Liver (tissue), 9 donors: ENCODE measurements around the gene MICAL2. TPM values are rescaled to one million over a fixed set of nuclear protein-coding genes. Genes with fewer than 3 reads are reported as not detected.
A peak's percentile ranks its signal among the peaks of the same experiment; 100 is the strongest.

Experiments
- DNase-seq: peaks from one replicate; pipeline ENCODE4 v3.0.0-alpha.2; 2017; ENCODE audit warnings: low spot score
- H3K27ac ChIP-seq, 2 donors: one replicate each; pipeline ENCODE4 v1.7.0; 2013; ENCODE audit warnings: inconsistent platforms in 2 of 2, low read length in 2 of 2, control low read depth in 1 of 2, low read depth in 1 of 2, mild to moderate bottlenecking in 1 of 2
- H3K27me3 ChIP-seq, 4 donors: one replicate each; pipeline versions ENCODE4 v1.6.1 to v1.7.0; 2013; ENCODE audit warnings: low read length in 3 of 4, inconsistent platforms in 1 of 4, mild to moderate bottlenecking in 1 of 4, moderate library complexity in 1 of 4; ENCODE audit not compliant: control insufficient read depth in 4 of 4, insufficient read depth in 4 of 4
- H3K36me3 ChIP-seq, 4 donors: one replicate each; pipeline versions ENCODE4 v1.6.1 to v1.7.0; 2013; ENCODE audit warnings: low read length in 3 of 4, mild to moderate bottlenecking in 3 of 4, low read depth in 1 of 4, moderate library complexity in 1 of 4; ENCODE audit not compliant: control insufficient read depth in 4 of 4, insufficient read depth in 3 of 4
- H3K4me1 ChIP-seq, 4 donors: one replicate each; pipeline versions ENCODE4 v1.6.1 to v1.7.0; 2013; ENCODE audit warnings: low read length in 3 of 4, mild to moderate bottlenecking in 3 of 4, moderate library complexity in 1 of 4; ENCODE audit not compliant: control insufficient read depth in 4 of 4, insufficient read depth in 4 of 4
- H3K4me3 ChIP-seq, 3 donors: one replicate each; pipeline versions ENCODE4 v1.6.1 to v1.7.0; 2013; ENCODE audit warnings: low read length in 3 of 3, control low read depth in 1 of 3, low read depth in 1 of 3, mild to moderate bottlenecking in 1 of 3
- H3K9ac ChIP-seq, 2 donors: one replicate each; pipeline ENCODE4 v1.7.0; 2013; ENCODE audit warnings: low read length in 2 of 2, mild to moderate bottlenecking in 2 of 2, moderate library complexity in 2 of 2, control low read depth in 1 of 2, low read depth in 1 of 2
- H3K9me3 ChIP-seq, 4 donors: one replicate each; pipeline versions ENCODE4 v1.6.1 to v1.7.0; 2013; ENCODE audit warnings: low read length in 3 of 4; ENCODE audit not compliant: control insufficient read depth in 4 of 4
- FOXA1 ChIP-seq: IDR thresholded peaks from 2 replicates; pipeline ENCODE4 v1.6.1; 2016; ENCODE audit warnings: antibody characterized with exemption
- GABPA ChIP-seq, 2 donors: IDR thresholded peaks in 1 of 2; conservative IDR thresholded peaks in 1 of 2; 2 replicates each; pipeline ENCODE4 v1.6.1; 2016; ENCODE audit warnings: antibody characterized with exemption in 2 of 2, mild to moderate bottlenecking in 1 of 2, moderate library complexity in 1 of 2
- HNF4A ChIP-seq, 2 donors: conservative IDR thresholded peaks; 2 replicates each; pipeline ENCODE4 v1.6.1; 2016; ENCODE audit warnings: antibody characterized with exemption in 2 of 2, mild to moderate bottlenecking in 2 of 2
- HNF4G ChIP-seq: IDR thresholded peaks from 2 replicates; pipeline ENCODE4 v1.6.1; 2016; ENCODE audit warnings: antibody characterized with exemption
- NR2F2 ChIP-seq: IDR thresholded peaks from 2 replicates; pipeline ENCODE4 v1.6.1; 2016; ENCODE audit warnings: antibody characterized with exemption
- RAD21 ChIP-seq, 2 donors: IDR thresholded peaks; 2 replicates each; pipeline ENCODE4 v1.6.1; 2016; ENCODE audit warnings: antibody characterized with exemption in 2 of 2, mild to moderate bottlenecking in 2 of 2
- RXRA ChIP-seq, 2 donors: IDR thresholded peaks; 2 replicates each; pipeline ENCODE4 v1.6.1; 2017 to 2018; ENCODE audit warnings: antibody characterized with exemption in 2 of 2, mild to moderate bottlenecking in 1 of 2
- SP1 ChIP-seq: IDR thresholded peaks from 2 replicates; pipeline ENCODE4 v1.6.1; 2018; ENCODE audit warnings: antibody characterized with exemption, mild to moderate bottlenecking
- YY1 ChIP-seq: IDR thresholded peaks from 2 replicates; pipeline ENCODE4 v1.6.1; 2016; ENCODE audit warnings: antibody characterized with exemption, mild to moderate bottlenecking
- WGBS: extraction: QIAGEN DNeasy Blood & Tissue Kit; methylation state at CpG from one replicate; pipeline ENCODE4 v1.1.7; 2013; 5-methylcytosine and 5-hydroxymethylcytosine counted together
- polyA plus RNA-seq, 2 donors: library from polyadenylated mRNA; stranded (reverse) in 1 of 2; unstranded in 1 of 2; fragments of 200-250 nt in 1 of 2; fragments of >200 nt in 1 of 2; fragmentation: Nextera tagmentation in 1 of 2; extraction: Ambion mirVana in 1 of 2; gene quantifications; one replicate each; pipeline versions ENCODE4 v1.2.1 to v1.2.3, GENCODE V29; 2013 to 2015
- total RNA-seq, 2 donors: library from RNA; depleted of rRNA; stranded (reverse); fragments of >200 nt; gene quantifications; one replicate each; pipeline ENCODE4 v1.2.3, GENCODE V29; 2014
- TF ChIP-seq, protein P1 (sequence below): IDR thresholded peaks from 2 replicates; pipeline ENCODE4 v1.6.1; 2016; ENCODE audit warnings: antibody characterized with exemption
- TF ChIP-seq, protein P2 (sequence below): fragments of 150-350 bp; IDR thresholded peaks from 2 replicates; pipeline ENCODE4 v1.5.1; 2017; ENCODE audit warnings: improper control_type of control experiment, low read depth, low read length; ENCODE audit not compliant: missing input control
- TF ChIP-seq, protein P3 (sequence below): IDR thresholded peaks from 2 replicates; pipeline ENCODE4 v1.6.1; 2016; ENCODE audit warnings: antibody characterized with exemption
- donor health status: healthy.
- donor health status: healthy.
- donor health status: healthy.
- donor health status: healthy.
- donor health status: healthy.

MICAL2 gene
- total and polyA plus RNA-seq, 4 donors = 17.5 to 113 (median 42.9) TPM

DNA sequence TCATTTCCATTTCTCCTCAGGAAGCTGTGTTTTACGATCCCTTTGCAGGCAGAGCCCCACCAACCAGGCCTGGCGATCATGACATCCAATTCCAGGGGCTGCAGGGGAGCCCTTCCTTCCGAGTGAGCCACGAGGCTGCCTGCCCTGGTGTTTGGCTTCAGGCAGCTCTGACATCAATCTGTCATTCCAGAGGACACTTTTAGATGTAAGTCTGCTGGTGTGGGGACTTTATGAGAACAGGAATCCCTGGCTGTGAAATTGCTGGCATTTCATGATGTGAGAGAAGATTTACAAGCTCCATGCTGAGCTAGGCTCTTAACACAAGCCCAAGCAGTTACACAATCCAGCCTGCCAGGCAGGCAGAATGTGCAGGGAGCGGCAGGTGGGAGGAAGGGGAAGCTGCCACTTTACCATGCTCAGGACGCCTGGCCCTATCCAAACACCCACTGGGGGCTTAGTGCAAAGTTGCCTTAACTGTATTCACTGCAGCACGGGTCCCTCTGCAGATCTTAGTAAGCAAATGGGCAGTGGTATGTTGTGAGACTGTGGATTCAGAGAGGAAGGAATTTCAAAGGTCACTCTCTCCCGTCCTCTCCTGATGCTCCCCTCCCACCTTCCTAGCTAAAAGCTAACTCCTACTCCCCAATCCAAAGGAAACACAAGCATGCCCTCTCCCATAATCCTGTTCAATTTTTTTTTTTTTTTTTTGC lies 43.4 kb upstream of the MICAL2 start:
- no peaks in the 10 kb centered on the region for H3K27me3 ChIP-seq
- H3K36me3 ChIP-seq = no peaks in the 10 kb centered on the region
- DNase-seq = no peak
- TF ChIP-seq, protein P1, sequence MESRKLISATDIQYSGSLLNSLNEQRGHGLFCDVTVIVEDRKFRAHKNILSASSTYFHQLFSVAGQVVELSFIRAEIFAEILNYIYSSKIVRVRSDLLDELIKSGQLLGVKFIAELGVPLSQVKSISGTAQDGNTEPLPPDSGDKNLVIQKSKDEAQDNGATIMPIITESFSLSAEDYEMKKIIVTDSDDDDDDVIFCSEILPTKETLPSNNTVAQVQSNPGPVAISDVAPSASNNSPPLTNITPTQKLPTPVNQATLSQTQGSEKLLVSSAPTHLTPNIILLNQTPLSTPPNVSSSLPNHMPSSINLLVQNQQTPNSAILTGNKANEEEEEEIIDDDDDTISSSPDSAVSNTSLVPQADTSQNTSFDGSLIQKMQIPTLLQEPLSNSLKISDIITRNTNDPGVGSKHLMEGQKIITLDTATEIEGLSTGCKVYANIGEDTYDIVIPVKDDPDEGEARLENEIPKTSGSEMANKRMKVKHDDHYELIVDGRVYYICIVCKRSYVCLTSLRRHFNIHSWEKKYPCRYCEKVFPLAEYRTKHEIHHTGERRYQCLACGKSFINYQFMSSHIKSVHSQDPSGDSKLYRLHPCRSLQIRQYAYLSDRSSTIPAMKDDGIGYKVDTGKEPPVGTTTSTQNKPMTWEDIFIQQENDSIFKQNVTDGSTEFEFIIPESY = peak; percentile 15
- TF ChIP-seq HNF4A (conservative IDR thresholded peaks at IDR 0.05) (peak in 1 of 2 donors; percentile 21), FOXA1 (no peak), YY1 (peak; percentile 32), NR2F2 (no peak), SP1 (peak; percentile 17), RXRA (IDR thresholded peaks at IDR 0.05) (peak in 1 of 2 donors; percentile 31)
- TF ChIP-seq, protein P2, sequence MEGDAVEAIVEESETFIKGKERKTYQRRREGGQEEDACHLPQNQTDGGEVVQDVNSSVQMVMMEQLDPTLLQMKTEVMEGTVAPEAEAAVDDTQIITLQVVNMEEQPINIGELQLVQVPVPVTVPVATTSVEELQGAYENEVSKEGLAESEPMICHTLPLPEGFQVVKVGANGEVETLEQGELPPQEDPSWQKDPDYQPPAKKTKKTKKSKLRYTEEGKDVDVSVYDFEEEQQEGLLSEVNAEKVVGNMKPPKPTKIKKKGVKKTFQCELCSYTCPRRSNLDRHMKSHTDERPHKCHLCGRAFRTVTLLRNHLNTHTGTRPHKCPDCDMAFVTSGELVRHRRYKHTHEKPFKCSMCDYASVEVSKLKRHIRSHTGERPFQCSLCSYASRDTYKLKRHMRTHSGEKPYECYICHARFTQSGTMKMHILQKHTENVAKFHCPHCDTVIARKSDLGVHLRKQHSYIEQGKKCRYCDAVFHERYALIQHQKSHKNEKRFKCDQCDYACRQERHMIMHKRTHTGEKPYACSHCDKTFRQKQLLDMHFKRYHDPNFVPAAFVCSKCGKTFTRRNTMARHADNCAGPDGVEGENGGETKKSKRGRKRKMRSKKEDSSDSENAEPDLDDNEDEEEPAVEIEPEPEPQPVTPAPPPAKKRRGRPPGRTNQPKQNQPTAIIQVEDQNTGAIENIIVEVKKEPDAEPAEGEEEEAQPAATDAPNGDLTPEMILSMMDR = no peak
- peaks cover 8 to 26% (median 18%) of the 10 kb centered on the region in 4 donors for H3K4me1 ChIP-seq
- peak overlapping the region; percentile 43 to 47 for H3K27ac ChIP-seq
- no peak overlapping the region for H3K9ac ChIP-seq
- 42% methylated on average over 8 of the region's 8 CpGs for WGBS
- H3K4me3 ChIP-seq = no peak overlapping the region
- H3K9me3 ChIP-seq = no peaks in the 10 kb centered on the region

DNA sequence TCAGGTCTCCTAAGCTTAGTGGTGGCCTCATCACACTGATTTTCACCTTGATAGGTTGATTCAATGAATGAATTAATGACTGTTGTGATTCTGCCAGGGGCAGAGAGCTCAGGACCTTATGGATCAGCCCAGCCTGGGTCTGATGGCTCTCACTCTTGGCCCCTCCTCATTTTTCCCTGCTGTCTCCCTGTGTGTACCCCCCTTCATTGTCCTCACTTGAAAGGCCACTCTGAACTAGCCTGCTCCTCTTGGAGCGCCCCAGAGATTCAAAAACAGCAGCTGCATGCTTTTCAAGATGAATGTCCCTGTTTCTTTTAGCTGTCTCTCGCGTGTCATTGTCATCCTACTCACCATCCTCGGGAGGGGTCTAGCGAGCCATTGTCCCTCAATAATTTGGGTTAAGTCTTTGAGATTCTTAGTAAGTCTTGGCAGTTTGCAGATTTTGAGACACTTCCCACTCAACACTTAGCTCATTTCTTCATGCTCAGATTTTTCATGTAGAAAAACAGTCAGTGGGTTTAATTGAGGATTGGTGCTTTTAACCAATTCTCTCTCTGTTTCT lies 42.5 kb upstream of the MICAL2 start:
- no peaks in the 10 kb centered on the region for H3K36me3 ChIP-seq
- WGBS = 94% methylated on average over 5 of the region's 5 CpGs
- no peaks in the 10 kb centered on the region for H3K27me3 ChIP-seq
- H3K4me1 ChIP-seq = peaks cover 8 to 32% (median 18%) of the 10 kb centered on the region in 4 donors
- peak overlapping the region in 1 of 2 donors; percentile 5 for H3K27ac ChIP-seq
- no peaks in the 10 kb centered on the region for H3K9me3 ChIP-seq
- H3K4me3 ChIP-seq = no peak overlapping the region
- TF ChIP-seq YY1 (no peak), HNF4G (no peak), RXRA (IDR thresholded peaks at IDR 0.05) (no peak), GABPA (IDR thresholded peaks at IDR 0.05 in 1 of 2, conservative IDR thresholded peaks at IDR 0.05 in 1 of 2) (no peak)
- no peak overlapping the region for H3K9ac ChIP-seq
- no peak for DNase-seq

DNA sequence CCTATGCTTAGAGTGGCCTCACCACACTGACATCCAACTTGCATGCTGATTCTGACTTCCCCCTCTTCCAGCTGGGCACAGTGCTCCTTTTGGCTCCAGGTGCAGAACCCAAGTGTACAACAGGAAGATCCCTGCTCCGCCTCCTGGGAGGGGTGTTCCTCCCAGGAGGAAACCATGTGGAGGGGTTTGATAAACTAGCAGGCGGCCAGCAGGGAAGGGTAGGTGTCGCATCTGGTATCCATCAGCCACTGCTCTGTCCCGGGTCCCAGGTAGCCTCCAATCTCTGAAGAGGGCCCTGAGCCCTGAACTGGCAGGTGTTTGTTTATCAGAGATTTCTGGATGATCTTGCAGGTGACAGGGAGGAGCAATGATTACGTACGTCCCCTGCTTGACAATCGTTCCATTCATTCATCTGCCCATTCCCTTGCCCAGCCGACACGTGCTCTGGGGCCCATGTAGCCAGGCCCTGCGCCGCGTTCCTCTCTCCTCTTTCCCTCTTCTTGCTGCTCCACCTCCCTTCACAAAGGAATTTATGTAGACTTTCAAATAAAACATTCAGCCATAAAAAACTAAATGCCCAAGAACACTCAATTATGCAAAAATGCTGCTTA lies 41.2 kb upstream of the MICAL2 start:
- TF ChIP-seq HNF4G = no peak
- TF ChIP-seq RAD21 (IDR thresholded peaks at IDR 0.05) = no peak
- TF ChIP-seq, protein P3, sequence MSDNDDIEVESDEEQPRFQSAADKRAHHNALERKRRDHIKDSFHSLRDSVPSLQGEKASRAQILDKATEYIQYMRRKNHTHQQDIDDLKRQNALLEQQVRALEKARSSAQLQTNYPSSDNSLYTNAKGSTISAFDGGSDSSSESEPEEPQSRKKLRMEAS = no peak
- no peak for TF ChIP-seq NR2F2
- WGBS = 82% methylated on average over 12 of the region's 12 CpGs
- H3K4me1 ChIP-seq = peaks cover 8 to 32% (median 18%) of the 10 kb centered on the region in 4 donors
- H3K27ac ChIP-seq = no peak overlapping the region
- H3K36me3 ChIP-seq = no peaks in the 10 kb centered on the region
- no peak overlapping the region for H3K9ac ChIP-seq
- no peak overlapping the region for H3K4me3 ChIP-seq
- H3K27me3 ChIP-seq = no peaks in the 10 kb centered on the region
- no peak for DNase-seq
- no peaks in the 10 kb centered on the region for H3K9me3 ChIP-seq
